ENCODE results near the gene GAS6.
"Not testable (repeated sequence)": the region's sequence is repeated elsewhere in the genome, so short reads cannot be mapped to it uniquely, and the experiment has no call there.

DNA sequence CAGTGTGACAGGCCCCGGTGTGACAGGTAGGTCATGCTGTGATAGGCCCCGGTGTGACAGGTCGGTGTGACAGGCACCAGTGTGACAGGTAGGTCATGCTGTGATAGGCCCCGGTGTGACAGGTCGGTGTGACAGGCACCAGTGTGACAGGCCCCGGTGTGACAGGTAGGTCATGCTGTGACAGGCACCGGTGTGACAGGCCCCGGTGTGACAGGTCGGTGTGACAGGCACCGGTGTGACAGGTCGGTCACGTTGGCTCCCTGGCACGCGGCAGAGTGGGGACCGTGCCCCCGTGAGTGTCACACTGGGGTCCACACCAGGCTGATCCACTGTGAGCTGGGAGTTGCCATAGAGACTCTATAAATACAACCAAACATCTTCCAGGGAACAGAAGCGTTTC is 29.9 kb downstream of the GAS6 start:
- TF ChIP-seq, protein P1, sequence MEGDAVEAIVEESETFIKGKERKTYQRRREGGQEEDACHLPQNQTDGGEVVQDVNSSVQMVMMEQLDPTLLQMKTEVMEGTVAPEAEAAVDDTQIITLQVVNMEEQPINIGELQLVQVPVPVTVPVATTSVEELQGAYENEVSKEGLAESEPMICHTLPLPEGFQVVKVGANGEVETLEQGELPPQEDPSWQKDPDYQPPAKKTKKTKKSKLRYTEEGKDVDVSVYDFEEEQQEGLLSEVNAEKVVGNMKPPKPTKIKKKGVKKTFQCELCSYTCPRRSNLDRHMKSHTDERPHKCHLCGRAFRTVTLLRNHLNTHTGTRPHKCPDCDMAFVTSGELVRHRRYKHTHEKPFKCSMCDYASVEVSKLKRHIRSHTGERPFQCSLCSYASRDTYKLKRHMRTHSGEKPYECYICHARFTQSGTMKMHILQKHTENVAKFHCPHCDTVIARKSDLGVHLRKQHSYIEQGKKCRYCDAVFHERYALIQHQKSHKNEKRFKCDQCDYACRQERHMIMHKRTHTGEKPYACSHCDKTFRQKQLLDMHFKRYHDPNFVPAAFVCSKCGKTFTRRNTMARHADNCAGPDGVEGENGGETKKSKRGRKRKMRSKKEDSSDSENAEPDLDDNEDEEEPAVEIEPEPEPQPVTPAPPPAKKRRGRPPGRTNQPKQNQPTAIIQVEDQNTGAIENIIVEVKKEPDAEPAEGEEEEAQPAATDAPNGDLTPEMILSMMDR (IDR thresholded peaks at IDR 0.05) = not testable (repeated sequence)
- not testable (repeated sequence) for TF ChIP-seq EZH2 (IDR thresholded peaks at IDR 0.05; ENCODE audit: borderline replicate concordance, insufficient read depth, low read depth, low read length, poor library complexity, severe bottlenecking)
